ENCODE data around the gene PSME4. TPM values are rescaled to one million over a fixed set of nuclear protein-coding genes. Genes with fewer than 3 reads are reported as not detected.

PSME4 gene
- total RNA-seq, 4 donors from 2014 or later: 144 to 247 (median 162) TPM

GRCh38 chr2:53819634-53820033 is 151.2 kb downstream of the PSME4 start:
- ATAC-seq: no peak
- no peaks in the 10 kb centered on the region for H3K4me1 ChIP-seq
- no peaks in the 10 kb centered on the region for H3K27me3 ChIP-seq
- TF ChIP-seq CTCF (IDR thresholded peaks at IDR 0.05 in 4 of 5, conservative IDR thresholded peaks at IDR 0.05 in 1 of 5) (no peak), POLR2A (IDR thresholded peaks at IDR 0.05) (no peak)
- H3K27ac ChIP-seq: no peak overlapping the region
- peaks cover 0 to 17% of the 10 kb centered on the region in 2 donors for H3K36me3 ChIP-seq
- no peaks in the 10 kb centered on the region for H3K9me3 ChIP-seq
- intact Hi-C loops (cut with DNase I; ENCODE audit: low total_unique reads) (no loop called here), in situ Hi-C loops (cut with MboI; ENCODE audit: low sequenced_read_pairs in 4 of 4) (no loop called here)
- DNase-seq: no peak
- H3K4me3 ChIP-seq: no peak overlapping the region

GRCh38 chr2:53818854-53819435 is 151.8 kb downstream of the PSME4 start:
- H3K9me3 ChIP-seq: no peaks in the 10 kb centered on the region
- no peak for TF ChIP-seq POLR2A (IDR thresholded peaks at IDR 0.05)
- no peak for TF ChIP-seq CTCF (IDR thresholded peaks at IDR 0.05 in 4 of 5, conservative IDR thresholded peaks at IDR 0.05 in 1 of 5)
- peaks cover 0 to 17% of the 10 kb centered on the region in 2 donors for H3K36me3 ChIP-seq
- no peak overlapping the region for H3K27ac ChIP-seq
- H3K4me1 ChIP-seq: no peaks in the 10 kb centered on the region
- intact Hi-C loops (cut with DNase I; ENCODE audit: low total_unique reads): no loop called here
- ATAC-seq (no peak), DNase-seq (no peak)
- in situ Hi-C loops (cut with MboI; ENCODE audit: low sequenced_read_pairs in 4 of 4): no loop called here
- H3K27me3 ChIP-seq: no peaks in the 10 kb centered on the region
- H3K4me3 ChIP-seq: no peak overlapping the region

Small RNA genes within 50 kb of the gene (microRNA-seq; reads per million reads assigned to microRNA genes)
- gene MIR3682 (ENCODE audit: borderline replicate concordance in 2 of 2): 0 to 0.85 reads per million in 2 donors

Other genes with a start within 250 kb of the PSME4 start
- gene CHAC2, start 203.2 kb downstream of the PSME4 start, total RNA-seq: 10 to 100 TPM in 1 of 4 donors, 1 to 10 TPM in 3; 3.7 to 10.3 (median 6.0) TPM
- gene ASB3, start 184.0 kb downstream of the PSME4 start, total RNA-seq: 1 to 10 TPM; 5.0 to 7.6 (median 6.4) TPM
- 10 to 100 TPM; 26.7 to 53.6 (median 28.9) TPM for gene ERLEC1, start 183.9 kb downstream of the PSME4 start, total RNA-seq
- 10 to 100 TPM in 1 of 4 donors, 1 to 10 TPM in 2, under 1 TPM in 1; 0.80 to 19.6 (median 1.3) TPM for gene GPR75, start 111.0 kb downstream of the PSME4 start, total RNA-seq
- gene ACYP2, start 144.6 kb upstream of the PSME4 start, total RNA-seq: 100 to 1,000 TPM in 2 of 4 donors, 10 to 100 TPM in 2; 52.9 to 121 (median 107) TPM

Measured in gastrocnemius medialis (tissue), 4 donors.